ENCODE measurements around the gene ANTXR1. TPM values are rescaled to one million over a fixed set of nuclear protein-coding genes. Genes with fewer than 3 reads are reported as not detected.

The ANTXR1 gene
- total RNA-seq, 2 donors from 2014 or later: 48.3 to 54.5 TPM

- Mint-ChIP-seq H3K36me3 (ENCODE audit: low read depth) (no peaks in the 10 kb centered on the region), H3K27me3 (ENCODE audit: insufficient read depth) (peaks cover 7% of the 10 kb centered on the region), H3K4me1 (no peaks in the 10 kb centered on the region), H3K27ac (no peak overlapping the region), H3K4me3 (no peak overlapping the region), H3K9me3 (peaks cover 70% of the 10 kb centered on the region)
- no peak for DNase-seq
- H3K4me1 ChIP-seq (ENCODE audit: control insufficient read depth, insufficient read depth, low read length): no peaks in the 10 kb centered on the region
- H3K36me3 ChIP-seq (ENCODE audit: control insufficient read depth, insufficient read depth, low read length): no peaks in the 10 kb centered on the region
- H3K9ac ChIP-seq (ENCODE audit: extremely low read depth, low read length, poor library complexity, severe bottlenecking): no peak overlapping the region
- H3K4me3 ChIP-seq (ENCODE audit: low read length): peak overlapping the region; percentile 40
- H3K27me3 ChIP-seq (ENCODE audit: control insufficient read depth, insufficient read depth, low read length, poor library complexity, severe bottlenecking): no peaks in the 10 kb centered on the region
- H3K9me3 ChIP-seq (ENCODE audit: control insufficient read depth, low read length): peaks cover 41% of the 10 kb centered on the region
- no peak overlapping the region for H3K27ac ChIP-seq (ENCODE audit: low read depth, low read length)
- no peak for TF ChIP-seq CTCF (conservative IDR thresholded peaks at IDR 0.05)
Measured at GRCh38 chr2:69260666-69261065, 247.7 kb downstream of the ANTXR1 start.

- peaks cover 11% of the 10 kb centered on the region for H3K9me3 ChIP-seq (ENCODE audit: control insufficient read depth, low read length)
- H3K27ac ChIP-seq (ENCODE audit: low read depth, low read length): no peak overlapping the region
- no peaks in the 10 kb centered on the region for H3K36me3 ChIP-seq (ENCODE audit: control insufficient read depth, insufficient read depth, low read length)
- no peaks in the 10 kb centered on the region for H3K36me3 Mint-ChIP-seq (ENCODE audit: low read depth)
- no peak for DNase-seq
- no peaks in the 10 kb centered on the region for H3K4me1 ChIP-seq (ENCODE audit: control insufficient read depth, insufficient read depth, low read length)
- no peak overlapping the region for H3K4me3 Mint-ChIP-seq
- H3K27me3 ChIP-seq (ENCODE audit: control insufficient read depth, insufficient read depth, low read length, poor library complexity, severe bottlenecking): no peaks in the 10 kb centered on the region
- TF ChIP-seq CTCF (conservative IDR thresholded peaks at IDR 0.05): no peak
- WGBS, 2 experiments (ENCODE audit: insufficient coverage in 1 of 2, insufficient read length in 1 of 2): 90 to 93% methylated on average over 3 to 4 of the region's 4 CpGs
- H3K9me3 Mint-ChIP-seq: peaks cover 12% of the 10 kb centered on the region
- H3K27me3 Mint-ChIP-seq (ENCODE audit: insufficient read depth): no peaks in the 10 kb centered on the region
- H3K9ac ChIP-seq (ENCODE audit: extremely low read depth, low read length, poor library complexity, severe bottlenecking): no peak overlapping the region
- H3K27ac Mint-ChIP-seq: no peak overlapping the region
- no peaks in the 10 kb centered on the region for H3K4me1 Mint-ChIP-seq
- no peak overlapping the region for H3K4me3 ChIP-seq (ENCODE audit: low read length)
Measured at GRCh38 chr2:69269330-69269729, 256.4 kb downstream of the ANTXR1 start.

GRCh38 chr2:69271831-69272257 lies 258.9 kb downstream of the ANTXR1 start:
- Mint-ChIP-seq H3K4me1 (no peaks in the 10 kb centered on the region), H3K27me3 (ENCODE audit: insufficient read depth) (no peaks in the 10 kb centered on the region), H3K27ac (no peak overlapping the region), H3K9me3 (no peaks in the 10 kb centered on the region), H3K4me3 (no peak overlapping the region), H3K36me3 (ENCODE audit: low read depth) (no peaks in the 10 kb centered on the region)
- no peaks in the 10 kb centered on the region for H3K27me3 ChIP-seq (ENCODE audit: control insufficient read depth, insufficient read depth, low read length, poor library complexity, severe bottlenecking)
- DNase-seq: no peak
- H3K9ac ChIP-seq (ENCODE audit: extremely low read depth, low read length, poor library complexity, severe bottlenecking): no peak overlapping the region
- H3K9me3 ChIP-seq (ENCODE audit: control insufficient read depth, low read length): no peaks in the 10 kb centered on the region
- TF ChIP-seq CTCF (conservative IDR thresholded peaks at IDR 0.05): no peak
- H3K4me3 ChIP-seq (ENCODE audit: low read length): no peak overlapping the region
- no peaks in the 10 kb centered on the region for H3K36me3 ChIP-seq (ENCODE audit: control insufficient read depth, insufficient read depth, low read length)
- WGBS, 2 experiments (ENCODE audit: insufficient coverage in 1 of 2, insufficient read length in 1 of 2): 94 to 100% methylated on average over 1 to 3 of the region's 3 CpGs
- H3K4me1 ChIP-seq (ENCODE audit: control insufficient read depth, insufficient read depth, low read length): no peaks in the 10 kb centered on the region
- no peak overlapping the region for H3K27ac ChIP-seq (ENCODE audit: low read depth, low read length)
